Occipital lobe (tissue), 2 donors: ENCODE results near the gene KRTAP10-7. TPM values are rescaled to one million over a fixed set of nuclear protein-coding genes. Genes with fewer than 3 reads are reported as not detected.
"Not testable (repeated sequence)": the region's sequence is repeated elsewhere in the genome, so short reads cannot be mapped to it uniquely, and the experiment has no call there.

Source experiments
- DNase-seq: peaks from one replicate; lab custom pipeline; 2025; lab: John Stamatoyannopoulos, UW
- total RNA-seq: library from RNA; depleted of rRNA; stranded (reverse); fragments of >200 nt; gene quantifications from one replicate; pipeline ENCODE4 v1.2.3, GENCODE V29; 2014

The KRTAP10-7 gene
- total RNA-seq = not detected

- DNase-seq = not testable (repeated sequence)
These were observed at the start of gene KRTAP10-7 for GRCh38 chr21:44600118-44600978. Gene KRTAP10-7, plus strand, starts transcription at chr21:44600597. Its CDS starts 25 bp downstream, at chr21:44600622.

GRCh38 chr21:44550807-44551206 lies 49.6 kb upstream of the KRTAP10-7 start:
- DNase-seq = no peak

- DNase-seq = no peak
These were observed 48.9 kb upstream of the KRTAP10-7 start, which contains the start of gene KRTAP10-2 for GRCh38 chr21:44551340-44551961. Gene KRTAP10-2, minus strand, starts transcription at chr21:44551505. Its CDS starts 47 bp downstream, at chr21:44551458.

GRCh38 chr21:44552136-44552535 lies 48.3 kb upstream of the KRTAP10-7 start:
- DNase-seq = no peak

GRCh38 chr21:44552681-44553080 lies 47.7 kb upstream of the KRTAP10-7 start:
- no peak for DNase-seq

- DNase-seq = no peak
These were observed 45.1 kb upstream of the KRTAP10-7 start for GRCh38 chr21:44555200-44555875.

GRCh38 chr21:44556879-44557278 lies 43.5 kb upstream of the KRTAP10-7 start:
- no peak for DNase-seq

- no peak for DNase-seq
These were observed 42.7 kb upstream of the KRTAP10-7 start for GRCh38 chr21:44557491-44558328.

GRCh38 chr21:44558329-44558675 lies 42.1 kb upstream of the KRTAP10-7 start:
- not testable (repeated sequence) for DNase-seq

- no peak for DNase-seq
These were observed 41.7 kb upstream of the KRTAP10-7 start, which contains the start of gene KRTAP10-3 for GRCh38 chr21:44558695-44559094. Gene KRTAP10-3, minus strand, starts transcription at chr21:44558795. Its CDS starts 80 bp downstream, at chr21:44558715.

GRCh38 chr21:44564099-44564498 lies 36.3 kb upstream of the KRTAP10-7 start:
- no peak for DNase-seq

- DNase-seq = no peak
These were observed 35.4 kb upstream of the KRTAP10-7 start for GRCh38 chr21:44564886-44565598.

- no peak for DNase-seq
These were observed 34.0 kb upstream of the KRTAP10-7 start for GRCh38 chr21:44566403-44566802.

GRCh38 chr21:44567481-44568171 lies 32.8 kb upstream of the KRTAP10-7 start:
- DNase-seq = no peak

GRCh38 chr21:44568261-44568660 lies 32.1 kb upstream of the KRTAP10-7 start:
- DNase-seq = no peak

- no peak for DNase-seq
These were observed 31.5 kb upstream of the KRTAP10-7 start for GRCh38 chr21:44568667-44569556.

- DNase-seq = no peak
These were observed 30.4 kb upstream of the KRTAP10-7 start for GRCh38 chr21:44569861-44570517.

- DNase-seq = no peak
These were observed 29.1 kb upstream of the KRTAP10-7 start for GRCh38 chr21:44571296-44571695.
